IPS-18c (cell line): ENCODE measurements around the gene RASL10B.
"Not testable (repeated sequence)": the region's sequence is repeated elsewhere in the genome, so short reads cannot be mapped to it uniquely, and the experiment has no call there.

Experiments
- H3K4me3 ChIP-seq: 2 replicates; pipeline ENCODE4 v1.7.0; 2013; ENCODE audit warnings: low read depth, mild to moderate bottlenecking, low read length, moderate library complexity; ENCODE audit not compliant: insufficient read depth
- H3K9me3 ChIP-seq: one replicate; pipeline ENCODE4 v1.6.1; 2013; ENCODE audit warnings: mild to moderate bottlenecking, low read length, moderate library complexity; ENCODE audit not compliant: control insufficient read depth, insufficient read depth

RASL10B gene

GRCh38 chr17:35749560-35750412 lies 18.3 kb downstream of the RASL10B start:
- H3K9me3 ChIP-seq, result no peaks in the 10 kb centered on the region
- H3K4me3 ChIP-seq, result no peak overlapping the region

GRCh38 chr17:35750526-35751395 lies 19.3 kb downstream of the RASL10B start:
- no peaks in the 10 kb centered on the region for H3K9me3 ChIP-seq
- H3K4me3 ChIP-seq, result no peak overlapping the region

GRCh38 chr17:35751541-35751940 lies 20.1 kb downstream of the RASL10B start:
- not testable (repeated sequence) for H3K9me3 ChIP-seq, H3K4me3 ChIP-seq

GRCh38 chr17:35752471-35752870 lies 21.0 kb downstream of the RASL10B start:
- Histone ChIP-seq H3K4me3 (no peak overlapping the region), H3K9me3 (no peaks in the 10 kb centered on the region)

- Histone ChIP-seq H3K4me3 (no peak within 1 kb of the TSS), H3K9me3 (no peaks in the 10 kb centered on the region)
These were observed 21.7 kb downstream of the RASL10B start, which contains the start of gene GAS2L2 for GRCh38 chr17:35752945-35753764. Gene GAS2L2, minus strand, starts transcription at chr17:35753239. Its CDS starts 389 bp downstream, at chr17:35752850.

- Histone ChIP-seq H3K4me3 (no peak overlapping the region), H3K9me3 (no peaks in the 10 kb centered on the region)
These were observed 25.8 kb downstream of the RASL10B start for GRCh38 chr17:35757243-35757642.

GRCh38 chr17:35760587-35760986 lies 29.1 kb downstream of the RASL10B start, which contains the start of gene C17orf50:
Gene C17orf50, plus strand, starts transcription at chr17:35760887. Its CDS starts 55 bp downstream, at chr17:35760942.
- Histone ChIP-seq H3K9me3 (peaks cover 4% of the 10 kb centered on the region), H3K4me3 (no peak within 1 kb of the TSS)

DNA sequence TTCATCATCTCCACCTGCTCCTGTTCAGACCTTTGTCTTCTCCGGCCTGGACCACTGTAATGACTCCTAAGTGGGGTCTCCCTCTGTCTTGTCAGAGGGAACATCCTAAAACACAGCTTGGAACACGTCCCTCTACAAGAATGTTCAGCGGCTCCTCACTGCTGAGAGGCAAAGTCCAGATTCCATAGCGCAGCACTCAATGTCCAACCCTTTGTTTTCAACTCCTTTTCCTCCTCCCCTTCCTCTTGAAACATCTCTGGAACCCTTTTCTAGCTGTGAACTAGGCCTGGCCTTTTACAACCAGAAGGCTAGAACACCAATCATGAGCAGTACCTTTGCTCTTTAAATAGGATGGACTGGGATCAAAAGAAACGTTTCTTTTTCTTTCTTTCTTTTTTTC lies 30.2 kb downstream of the RASL10B start:
- Histone ChIP-seq H3K4me3 (no peak overlapping the region), H3K9me3 (peaks cover 4% of the 10 kb centered on the region)

DNA sequence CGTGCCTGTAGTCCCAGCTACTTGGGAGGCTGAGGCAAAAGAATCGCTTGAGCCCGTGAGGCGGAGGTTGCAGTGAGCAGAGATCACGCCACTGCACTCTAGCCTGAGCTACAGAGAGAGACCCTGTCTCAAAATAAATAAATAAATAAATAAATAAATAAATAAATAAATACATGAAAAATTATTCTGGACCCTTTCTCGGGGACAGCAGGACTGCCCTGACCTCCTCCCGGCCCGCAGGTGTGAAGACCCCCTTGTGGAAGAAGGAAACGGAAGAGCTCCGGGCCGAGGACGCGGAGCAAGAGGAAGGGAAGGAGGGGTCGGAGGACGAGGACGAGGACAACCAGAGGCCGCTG lies 32.3 kb downstream of the RASL10B start:
- Histone ChIP-seq H3K4me3 (peak overlapping the region; percentile 58; the same call in 1 of the 2 replicates), H3K9me3 (peaks cover 4% of the 10 kb centered on the region)

DNA sequence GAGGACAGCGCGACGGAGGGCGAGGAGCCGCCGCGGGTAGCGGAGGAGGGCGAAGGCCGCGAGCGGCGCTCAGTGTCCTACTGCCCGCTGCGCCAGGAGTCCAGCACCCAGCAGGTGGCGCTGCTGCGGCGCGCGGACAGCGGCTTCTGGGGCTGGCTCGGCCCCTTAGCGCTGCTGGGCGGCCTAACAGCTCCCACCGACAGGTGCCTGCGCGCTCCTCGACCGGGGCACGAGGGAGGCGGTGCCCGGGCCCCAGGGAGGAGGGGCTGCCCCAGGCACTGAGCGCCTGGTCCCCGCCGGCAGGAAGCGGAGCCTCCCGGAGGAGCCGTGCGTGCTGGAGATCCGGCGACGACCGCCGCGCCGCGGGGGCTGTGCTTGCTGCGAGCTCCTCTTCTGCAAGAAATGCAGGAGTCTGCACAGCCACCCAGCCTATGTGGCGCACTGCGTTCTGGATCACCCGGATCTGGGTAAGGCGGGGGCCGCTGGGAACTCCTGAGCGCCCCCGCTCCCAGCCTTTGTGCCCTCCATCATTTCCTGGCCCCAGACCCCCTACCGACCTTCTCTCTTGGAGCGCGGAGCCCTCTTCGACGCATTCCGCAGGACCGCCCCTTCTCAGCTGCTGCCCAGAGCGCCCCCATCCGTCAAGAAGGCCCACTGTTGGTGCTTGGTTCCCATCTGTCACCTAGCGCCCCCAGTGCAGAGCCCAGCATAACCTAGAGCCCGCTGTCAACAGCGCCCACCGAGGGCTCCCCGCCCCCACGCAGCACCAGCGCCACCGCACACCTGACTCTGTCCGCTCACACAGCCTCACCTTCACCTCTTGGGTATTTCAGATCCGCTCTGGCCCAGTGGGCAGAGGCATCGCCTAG lies 32.9 kb downstream of the RASL10B start:
- Histone ChIP-seq H3K9me3 (peaks cover 4% of the 10 kb centered on the region), H3K4me3 (peak overlapping the region; percentile 58)

DNA sequence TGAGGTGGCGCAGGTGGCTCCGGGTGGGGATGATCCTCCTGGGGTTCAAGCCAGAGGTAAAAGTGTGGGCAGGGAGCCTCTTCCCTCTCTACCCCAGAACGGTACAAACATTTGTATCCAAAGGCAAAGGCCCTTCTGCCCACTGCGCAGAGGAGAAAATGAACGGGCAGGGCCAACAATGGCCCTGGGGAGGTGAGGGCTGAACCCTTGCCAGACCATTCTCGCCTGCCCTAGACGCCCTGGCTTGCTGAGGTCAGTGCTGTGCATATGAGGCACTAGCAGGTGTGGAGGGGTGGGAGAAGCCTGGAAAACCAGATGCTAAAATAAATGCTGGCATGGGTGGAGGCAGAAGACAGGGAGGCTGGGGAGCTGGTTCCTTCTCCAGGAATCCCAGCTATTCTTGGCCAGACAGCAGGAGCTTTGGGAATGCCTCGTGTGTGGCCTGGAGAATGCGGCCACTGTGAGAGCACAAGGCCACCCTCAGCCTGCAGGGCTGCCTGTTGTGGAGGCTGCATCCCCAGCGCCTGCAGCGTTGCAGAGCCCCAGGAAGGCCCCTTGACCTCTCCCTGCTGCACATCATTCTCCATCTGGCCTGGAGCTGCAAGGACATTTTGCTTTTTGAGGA lies 33.8 kb downstream of the RASL10B start:
- peak overlapping the region; percentile 16 for H3K4me3 ChIP-seq
- H3K9me3 ChIP-seq, result peaks cover 4% of the 10 kb centered on the region

DNA sequence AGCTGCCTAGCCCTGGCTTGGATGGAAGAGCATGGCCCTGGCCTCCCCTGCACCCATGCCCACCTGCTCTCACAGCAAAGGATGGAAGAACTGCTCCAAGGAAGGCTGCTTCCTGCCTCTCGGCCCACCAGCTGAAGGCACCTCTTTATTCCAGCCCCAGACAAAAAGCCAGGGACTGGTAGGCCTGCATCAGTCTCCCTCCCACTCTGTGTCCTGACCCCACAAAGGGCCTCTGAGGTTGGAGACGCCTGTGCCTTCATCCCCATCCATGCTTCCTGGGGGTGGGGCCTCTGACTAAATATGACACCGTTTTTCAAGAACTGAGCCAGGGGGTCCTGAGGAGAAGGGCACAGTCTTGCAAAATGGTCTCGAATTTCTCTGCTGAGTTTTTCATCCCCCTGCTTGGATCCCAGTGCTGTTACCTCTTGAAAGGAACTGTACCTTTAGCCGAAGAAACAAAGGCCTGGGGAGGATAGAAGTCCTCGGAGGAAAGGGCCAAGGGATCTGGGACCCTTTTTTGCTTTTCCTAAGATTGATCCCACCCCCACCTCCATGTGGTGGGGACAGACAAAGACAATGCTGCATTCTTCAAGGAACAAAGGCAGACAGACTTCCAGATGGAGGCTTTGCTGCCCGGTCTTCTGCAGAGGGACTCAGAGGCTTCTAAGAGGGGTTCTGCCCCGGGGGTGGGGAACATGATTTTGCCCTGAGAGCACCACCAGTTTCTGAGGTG lies 34.5 kb downstream of the RASL10B start:
- H3K4me3 ChIP-seq, result no peak overlapping the region; the same call in 1 of the 2 replicates
- peaks cover 4% of the 10 kb centered on the region for H3K9me3 ChIP-seq

GRCh38 chr17:35766489-35766877 lies 35.0 kb downstream of the RASL10B start:
- H3K4me3 ChIP-seq, result no peak overlapping the region; the same call in 1 of the 2 replicates
- H3K9me3 ChIP-seq, result peaks cover 4% of the 10 kb centered on the region

DNA sequence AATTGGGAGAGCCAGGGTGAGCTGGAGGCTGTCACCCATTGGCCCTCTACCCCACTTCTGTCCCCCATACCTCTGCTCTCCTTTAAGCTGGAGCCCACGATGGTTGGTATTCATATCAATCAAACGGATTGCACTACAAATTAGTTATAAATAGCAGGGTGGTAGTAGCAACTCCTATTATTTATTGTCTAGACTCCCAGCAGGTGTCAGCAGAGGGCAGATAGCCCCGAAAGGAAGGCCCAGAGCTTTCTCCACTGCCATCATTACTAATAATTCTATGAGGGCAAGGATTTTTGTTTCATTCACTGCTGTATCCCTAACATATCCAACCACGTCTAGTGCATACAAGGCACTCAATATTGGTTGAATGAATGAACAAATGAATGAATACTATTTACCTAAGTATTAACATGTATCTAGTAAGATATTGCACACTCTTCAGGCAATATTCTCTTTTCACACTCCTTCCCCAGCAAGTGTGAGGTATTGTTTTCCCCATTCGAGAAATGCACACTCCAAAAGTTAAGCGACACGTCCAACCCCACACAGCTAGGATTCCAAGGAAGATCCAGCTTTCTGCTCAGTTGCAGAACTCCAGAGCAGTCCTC lies 35.6 kb downstream of the RASL10B start:
- H3K9me3 ChIP-seq, result peaks cover 4% of the 10 kb centered on the region
- H3K4me3 ChIP-seq, result no peak overlapping the region

GRCh38 chr17:35768797-35769196 lies 37.4 kb downstream of the RASL10B start:
- no peak overlapping the region for H3K4me3 ChIP-seq
- H3K9me3 ChIP-seq, result peaks cover 4% of the 10 kb centered on the region
